Measurements from ENCODE around the gene LILRA2. TPM values are rescaled to one million over a fixed set of nuclear protein-coding genes. Genes with fewer than 3 reads are reported as not detected.
"Not testable (repeated sequence)": the region's sequence is repeated elsewhere in the genome, so short reads cannot be mapped to it uniquely, and the experiment has no call there.

Gene LILRA2
- total RNA-seq, 1 donor from 2014 or later: not detected

GRCh38 chr19:54587026-54587425 lies 13.4 kb downstream of the LILRA2 start:
- H3K4me3 Mint-ChIP-seq (ENCODE audit: unreplicated experiment): no peak overlapping the region
- no peaks in the 10 kb centered on the region for H3K4me1 Mint-ChIP-seq (ENCODE audit: low read depth, unreplicated experiment)
- TF ChIP-seq, protein P1, sequence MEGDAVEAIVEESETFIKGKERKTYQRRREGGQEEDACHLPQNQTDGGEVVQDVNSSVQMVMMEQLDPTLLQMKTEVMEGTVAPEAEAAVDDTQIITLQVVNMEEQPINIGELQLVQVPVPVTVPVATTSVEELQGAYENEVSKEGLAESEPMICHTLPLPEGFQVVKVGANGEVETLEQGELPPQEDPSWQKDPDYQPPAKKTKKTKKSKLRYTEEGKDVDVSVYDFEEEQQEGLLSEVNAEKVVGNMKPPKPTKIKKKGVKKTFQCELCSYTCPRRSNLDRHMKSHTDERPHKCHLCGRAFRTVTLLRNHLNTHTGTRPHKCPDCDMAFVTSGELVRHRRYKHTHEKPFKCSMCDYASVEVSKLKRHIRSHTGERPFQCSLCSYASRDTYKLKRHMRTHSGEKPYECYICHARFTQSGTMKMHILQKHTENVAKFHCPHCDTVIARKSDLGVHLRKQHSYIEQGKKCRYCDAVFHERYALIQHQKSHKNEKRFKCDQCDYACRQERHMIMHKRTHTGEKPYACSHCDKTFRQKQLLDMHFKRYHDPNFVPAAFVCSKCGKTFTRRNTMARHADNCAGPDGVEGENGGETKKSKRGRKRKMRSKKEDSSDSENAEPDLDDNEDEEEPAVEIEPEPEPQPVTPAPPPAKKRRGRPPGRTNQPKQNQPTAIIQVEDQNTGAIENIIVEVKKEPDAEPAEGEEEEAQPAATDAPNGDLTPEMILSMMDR (IDR thresholded peaks at IDR 0.05; ENCODE audit: partially characterized antibody, unreplicated experiment): no peak
- H3K9me3 Mint-ChIP-seq (ENCODE audit: unreplicated experiment): peaks cover 12% of the 10 kb centered on the region
- peaks cover 9% of the 10 kb centered on the region for H3K27me3 Mint-ChIP-seq (ENCODE audit: unreplicated experiment)
- DNase-seq: no peak
- no peak overlapping the region for H3K27ac Mint-ChIP-seq (ENCODE audit: unreplicated experiment)
- H3K36me3 Mint-ChIP-seq (ENCODE audit: unreplicated experiment): peaks cover 10% of the 10 kb centered on the region

DNA sequence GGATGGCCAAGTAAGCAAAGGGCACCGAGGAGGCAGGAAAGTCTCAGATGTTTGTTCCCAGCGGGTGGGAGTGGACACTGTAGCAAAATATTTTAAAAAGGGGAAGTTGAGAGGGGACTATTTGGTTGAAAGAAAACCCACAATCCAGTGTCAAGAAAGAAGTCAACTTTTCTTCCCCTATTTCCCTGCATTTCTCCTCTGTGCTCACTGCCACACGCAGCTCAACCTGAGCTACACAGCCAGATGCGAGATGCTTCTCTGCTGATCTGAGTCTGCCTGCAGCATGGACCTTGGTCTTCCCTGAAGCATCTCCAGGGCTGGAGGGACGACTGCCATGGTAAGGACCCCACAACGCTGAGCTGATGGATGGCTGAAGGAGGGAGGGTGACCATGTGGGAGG lies 19.9 kb downstream of the LILRA2 start, which contains the start of gene LILRA1:
LILRA1 (plus strand) TSS at position 188 of the 400 bp plus-strand sequence. CDS start 613 bp downstream, outside the sequence.
- not testable (repeated sequence) for H3K27me3 Mint-ChIP-seq (ENCODE audit: unreplicated experiment); DNase-seq

DNA sequence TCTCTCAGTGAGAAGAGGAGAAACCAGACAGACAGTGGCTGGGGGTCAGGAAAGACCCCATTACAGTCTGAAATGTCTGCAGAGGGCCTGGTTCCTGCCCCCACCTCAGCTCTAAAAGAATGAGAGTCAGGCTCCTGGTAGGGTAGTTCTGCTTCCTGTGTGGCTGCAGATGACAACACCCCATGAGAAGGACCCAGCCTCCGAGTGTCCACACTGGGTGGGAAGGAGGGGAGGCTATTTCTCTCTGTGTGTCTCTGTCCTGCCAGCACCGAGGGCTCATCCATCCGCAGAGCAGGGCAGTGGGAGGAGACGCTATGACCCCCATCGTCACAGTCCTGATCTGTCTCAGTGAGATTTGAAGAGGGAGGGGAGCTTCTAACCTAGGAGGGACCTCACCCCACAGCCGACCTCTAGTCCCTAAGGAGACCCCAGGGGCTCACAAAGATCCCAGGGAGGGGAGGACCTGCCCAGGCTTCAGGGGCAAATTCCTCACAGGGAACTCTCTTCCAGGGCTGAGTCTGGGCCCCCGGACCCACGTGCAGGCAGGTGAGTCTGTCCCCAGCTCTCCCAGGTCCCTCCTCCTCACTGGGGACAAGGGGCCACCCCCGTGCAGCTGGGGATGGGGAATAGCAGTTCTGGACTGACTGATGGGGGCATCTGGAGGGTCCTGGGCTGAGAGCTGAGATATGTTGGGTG lies 20.5 kb downstream of the LILRA2 start:
- H3K4me1 Mint-ChIP-seq (ENCODE audit: low read depth, unreplicated experiment); H3K4me3 Mint-ChIP-seq (ENCODE audit: unreplicated experiment); H3K36me3 Mint-ChIP-seq (ENCODE audit: unreplicated experiment); H3K27me3 Mint-ChIP-seq (ENCODE audit: unreplicated experiment); H3K9me3 Mint-ChIP-seq (ENCODE audit: unreplicated experiment); H3K27ac Mint-ChIP-seq (ENCODE audit: unreplicated experiment); DNase-seq: not testable (repeated sequence)

More for the DNA sequence above, 19.9 kb downstream of the LILRA2 start, which contains the start of gene LILRA1:
- not testable (repeated sequence) for H3K4me1 Mint-ChIP-seq (ENCODE audit: low read depth, unreplicated experiment); H3K27ac Mint-ChIP-seq (ENCODE audit: unreplicated experiment); H3K36me3 Mint-ChIP-seq (ENCODE audit: unreplicated experiment); H3K4me3 Mint-ChIP-seq (ENCODE audit: unreplicated experiment); H3K9me3 Mint-ChIP-seq (ENCODE audit: unreplicated experiment)

DNA sequence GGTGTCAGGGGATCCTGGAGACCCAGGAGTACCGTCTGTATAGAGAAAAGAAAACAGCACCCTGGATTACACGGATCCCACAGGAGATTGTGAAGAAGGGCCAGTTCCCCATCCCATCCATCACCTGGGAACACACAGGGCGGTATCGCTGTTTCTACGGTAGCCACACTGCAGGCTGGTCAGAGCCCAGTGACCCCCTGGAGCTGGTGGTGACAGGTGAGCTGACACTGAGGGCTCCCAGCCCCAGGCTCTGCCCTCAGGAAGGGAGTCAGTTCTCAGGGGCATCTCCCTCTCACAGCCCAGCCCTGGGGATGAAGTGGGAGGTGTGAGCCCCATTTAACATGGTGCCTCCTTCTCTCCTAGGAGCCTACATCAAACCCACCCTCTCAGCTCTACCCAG lies 21.1 kb downstream of the LILRA2 start:
- no peak overlapping the region for H3K4me3 Mint-ChIP-seq (ENCODE audit: unreplicated experiment)
- H3K36me3 Mint-ChIP-seq (ENCODE audit: unreplicated experiment): no peaks in the 10 kb centered on the region
- H3K4me1 Mint-ChIP-seq (ENCODE audit: low read depth, unreplicated experiment): no peaks in the 10 kb centered on the region
- DNase-seq: no peak
- H3K27ac Mint-ChIP-seq (ENCODE audit: unreplicated experiment): no peak overlapping the region
- TF ChIP-seq, protein P1 (IDR thresholded peaks at IDR 0.05; ENCODE audit: partially characterized antibody, unreplicated experiment): no peak
- H3K9me3 Mint-ChIP-seq (ENCODE audit: unreplicated experiment): peaks cover 3% of the 10 kb centered on the region
- no peaks in the 10 kb centered on the region for H3K27me3 Mint-ChIP-seq (ENCODE audit: unreplicated experiment)

DNA sequence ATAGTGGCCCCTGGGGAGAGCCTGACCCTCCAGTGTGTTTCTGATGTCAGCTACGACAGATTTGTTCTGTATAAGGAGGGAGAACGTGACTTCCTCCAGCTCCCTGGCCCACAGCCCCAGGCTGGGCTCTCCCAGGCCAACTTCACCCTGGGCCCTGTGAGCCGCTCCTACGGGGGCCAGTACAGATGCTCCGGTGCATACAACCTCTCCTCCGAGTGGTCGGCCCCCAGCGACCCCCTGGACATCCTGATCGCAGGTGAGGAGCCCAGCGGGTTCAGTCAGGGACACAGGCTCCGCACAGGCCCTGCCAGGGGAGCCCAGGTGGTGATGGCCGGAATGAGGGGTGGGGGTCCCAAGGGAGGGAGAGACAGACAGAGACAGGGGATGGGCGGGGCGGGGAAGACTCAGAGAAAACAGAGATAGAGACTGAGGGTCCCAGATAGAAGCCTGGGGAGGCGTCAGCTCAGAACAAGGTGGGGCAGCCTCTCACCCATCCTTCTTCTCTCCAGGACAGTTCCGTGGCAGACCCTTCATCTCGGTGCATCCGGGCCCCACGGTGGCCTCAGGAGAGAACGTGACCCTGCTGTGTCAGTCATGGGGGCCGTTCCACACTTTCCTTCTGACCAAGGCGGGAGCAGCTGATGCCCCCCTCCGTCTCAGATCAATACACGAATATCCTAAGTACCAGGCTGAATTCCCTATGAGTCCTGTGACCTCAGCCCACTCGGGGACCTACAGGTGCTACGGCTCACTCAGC lies 22.3 kb downstream of the LILRA2 start:
- not testable (repeated sequence) for H3K27me3 Mint-ChIP-seq (ENCODE audit: unreplicated experiment); H3K9me3 Mint-ChIP-seq (ENCODE audit: unreplicated experiment); H3K4me3 Mint-ChIP-seq (ENCODE audit: unreplicated experiment); H3K36me3 Mint-ChIP-seq (ENCODE audit: unreplicated experiment); H3K27ac Mint-ChIP-seq (ENCODE audit: unreplicated experiment); H3K4me1 Mint-ChIP-seq (ENCODE audit: low read depth, unreplicated experiment); DNase-seq

DNA sequence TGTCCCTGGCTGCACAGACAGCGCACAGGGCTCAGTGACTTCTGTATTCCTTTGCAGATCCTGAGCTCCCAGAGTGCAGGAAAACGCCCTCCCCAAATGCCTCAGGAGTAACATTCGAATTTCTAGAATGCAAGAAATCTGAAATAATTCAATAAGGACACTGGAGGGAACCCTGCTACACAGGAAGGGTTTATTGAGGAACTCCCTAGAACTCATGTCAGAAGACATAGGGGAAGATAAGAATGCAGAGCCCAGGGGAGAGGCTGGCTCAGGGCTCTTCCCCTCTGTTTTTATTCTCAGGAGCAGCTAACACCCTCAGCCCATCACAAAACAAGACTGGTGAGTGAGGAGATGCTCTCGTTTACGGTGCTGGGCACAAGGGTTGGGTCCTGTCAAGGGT lies 26.6 kb downstream of the LILRA2 start:
- Mint-ChIP-seq H3K4me1 (ENCODE audit: low read depth, unreplicated experiment) (no peaks in the 10 kb centered on the region), H3K9me3 (ENCODE audit: unreplicated experiment) (peaks cover 3% of the 10 kb centered on the region), H3K27me3 (ENCODE audit: unreplicated experiment) (peaks cover 3% of the 10 kb centered on the region), H3K27ac (ENCODE audit: unreplicated experiment) (no peak overlapping the region), H3K36me3 (ENCODE audit: unreplicated experiment) (no peaks in the 10 kb centered on the region), H3K4me3 (ENCODE audit: unreplicated experiment) (no peak overlapping the region)
- no peak for DNase-seq
- TF ChIP-seq, protein P1 (IDR thresholded peaks at IDR 0.05; ENCODE audit: partially characterized antibody, unreplicated experiment): no peak
